ENCODE results near the gene CAV2.

The CAV2 gene

GRCh38 chr7:116499168-116500077 is at the start of gene CAV2:
TSS of gene CAV2 (plus strand) at chr7:116499738. CDS start at chr7:116499782, 44 bp downstream.
- H3K4me3 ChIP-seq (ENCODE audit: low read depth, low read length), result peak within 1 kb of the TSS; percentile 95
- TF ChIP-seq CTCF (IDR thresholded peaks at IDR 0.05; ENCODE audit: low read depth, low read length), result no peak

GRCh38 chr7:116449950-116450349 is 49.6 kb upstream of the CAV2 start:
- H3K4me3 ChIP-seq (ENCODE audit: low read depth, low read length), result no peak overlapping the region
- no peak for TF ChIP-seq CTCF (IDR thresholded peaks at IDR 0.05; ENCODE audit: low read depth, low read length)

- no peak for TF ChIP-seq CTCF (IDR thresholded peaks at IDR 0.05; ENCODE audit: low read depth, low read length)
- no peak overlapping the region for H3K4me3 ChIP-seq (ENCODE audit: low read depth, low read length)
These were observed 47.4 kb upstream of the CAV2 start for GRCh38 chr7:116451957-116452729.

GRCh38 chr7:116454377-116454776 is 45.2 kb upstream of the CAV2 start:
- no peak for TF ChIP-seq CTCF (IDR thresholded peaks at IDR 0.05; ENCODE audit: low read depth, low read length)
- no peak overlapping the region for H3K4me3 ChIP-seq (ENCODE audit: low read depth, low read length)

GRCh38 chr7:116455009-116455408 is 44.5 kb upstream of the CAV2 start:
- H3K4me3 ChIP-seq (ENCODE audit: low read depth, low read length), result peak overlapping the region; percentile 11; the same call in 1 of the 2 replicates

GRCh38 chr7:116455499-116455898 is 44.0 kb upstream of the CAV2 start:
- H3K4me3 ChIP-seq (ENCODE audit: low read depth, low read length), result no peak overlapping the region
- no peak for TF ChIP-seq CTCF (IDR thresholded peaks at IDR 0.05; ENCODE audit: low read depth, low read length)

More at GRCh38 chr7:116455009-116455408, 44.5 kb upstream of the CAV2 start:
- TF ChIP-seq CTCF (IDR thresholded peaks at IDR 0.05; ENCODE audit: low read depth, low read length), result no peak

- TF ChIP-seq CTCF (IDR thresholded peaks at IDR 0.05; ENCODE audit: low read depth, low read length), result no peak
- no peak overlapping the region for H3K4me3 ChIP-seq (ENCODE audit: low read depth, low read length)
These were observed 38.0 kb upstream of the CAV2 start for GRCh38 chr7:116461500-116461899.

Measured in WI38 (cell line).